GM10266 (cell line): Measurements from ENCODE around the gene NME5.

ENCODE experiments used
- DNase-seq: peaks from one replicate; pipeline ENCODE4 v3.0.0; 2012; ENCODE audit errors: extremely low spot score
- CTCF ChIP-seq: IDR thresholded peaks from 2 replicates; pipeline ENCODE4 v1.5.1; 2012; ENCODE audit warnings: mild to moderate bottlenecking, low read depth; ENCODE audit not compliant: control insufficient read depth, insufficient read depth; ENCODE audit errors: missing control alignments

The NME5 gene

GRCh38 chr5:138102454-138103318, 36.5 kb downstream of the NME5 start:
- no peak for DNase-seq
- no peak for TF ChIP-seq CTCF

GRCh38 chr5:138096997-138097828, 42.0 kb downstream of the NME5 start:
- DNase-seq, result no peak
- TF ChIP-seq CTCF, result no peak

- TF ChIP-seq CTCF, result no peak
- DNase-seq, result no peak
Measured at GRCh38 chr5:138096363-138096762, 42.9 kb downstream of the NME5 start.

GRCh38 chr5:138095100-138095907, 43.9 kb downstream of the NME5 start:
- no peak for TF ChIP-seq CTCF
- no peak for DNase-seq

- no peak for TF ChIP-seq CTCF
- no peak for DNase-seq
Measured at GRCh38 chr5:138093036-138093435, 46.2 kb downstream of the NME5 start.

- DNase-seq, result no peak
- TF ChIP-seq CTCF, result no peak
Measured at GRCh38 chr5:138092301-138092700, 46.9 kb downstream of the NME5 start.

- DNase-seq, result no peak
Measured at GRCh38 chr5:138091685-138092084, 47.5 kb downstream of the NME5 start.

More at GRCh38 chr5:138091685-138092084, 47.5 kb downstream of the NME5 start:
- no peak for TF ChIP-seq CTCF
